HEK293 (cell line): Measurements from ENCODE around the gene PACRG.

Experiments used
- CTCF ChIA-PET: fragments of 350-600 bp; formaldehyde crosslinking; extraction: SDS; loops from one replicate; lab custom pipeline; 2021; ENCODE audit warnings: antibody characterized with exemption; lab: Yijun Ruan, JAX
- POLR2A ChIA-PET: fragments of 300-600 bp; formaldehyde crosslinking; extraction: SDS; loops from one replicate; lab custom pipeline; 2020; ENCODE audit warnings: antibody characterized with exemption, inconsistent platforms; lab: Yijun Ruan, JAX
- H3K27ac ChIP-seq: fragments of 200-500 bp; sonication (Bioruptor generic); 2 replicates; pipeline ENCODE4 v1.5.1; 2014; ENCODE audit warnings: low read depth, low read length, control low read depth, inconsistent platforms; ENCODE audit errors: extremely low read depth
- H3K36me3 ChIP-seq, 2 experiments: fragments of 200-500 bp in 1 of 2; sonication (Bioruptor generic) in 1 of 2; 1 replicate in 1 of 2; 2 replicates in 1 of 2; pipeline ENCODE4 v1.5.1; 2014 to 2017; ENCODE audit warnings: inconsistent platforms in 2 of 2, low read length in 2 of 2; ENCODE audit not compliant: control insufficient read depth in 2 of 2, insufficient read depth in 1 of 2
- H3K4me1 ChIP-seq: fragments of 200-500 bp; sonication (Bioruptor generic); 2 replicates; pipeline ENCODE4 v1.5.1; 2014; ENCODE audit warnings: mild to moderate bottlenecking, low read length, inconsistent platforms; ENCODE audit not compliant: control insufficient read depth, insufficient read depth
- H3K4me3 ChIP-seq: 2 replicates; pipeline ENCODE4 v1.5.1; 2011; ENCODE audit warnings: low read depth, mild to moderate bottlenecking, control low read depth, low read length, moderate library complexity
- H3K9me3 ChIP-seq: fragments of 200-500 bp; sonication (Bioruptor generic); 2 replicates; pipeline ENCODE4 v1.5.1; 2014; ENCODE audit warnings: low read depth, low read length, inconsistent platforms; ENCODE audit not compliant: control insufficient read depth, insufficient read depth
- BCL11B ChIP-seq: fragments of 450-650 bp; formaldehyde crosslinking; IDR thresholded peaks from 2 replicates; pipeline ENCODE4 v1.5.1; 2016; ENCODE audit warnings: low read depth, missing biosample characterization, missing genetic modification characterization
- GLI4 ChIP-seq: fragments of 450-650 bp; formaldehyde crosslinking; IDR thresholded peaks from 2 replicates; pipeline ENCODE4 v1.5.1; 2016; ENCODE audit warnings: missing biosample characterization, missing genetic modification characterization
- GLIS1 ChIP-seq: fragments of 450-650 bp; formaldehyde crosslinking; IDR thresholded peaks from 2 replicates; pipeline ENCODE4 v1.5.1; 2016; ENCODE audit warnings: missing biosample characterization, missing genetic modification characterization
- HOXD13 ChIP-seq: sonication (generic); formaldehyde crosslinking; IDR thresholded peaks from 2 replicates; pipeline ENCODE4 v1.8.0; 2022; ENCODE audit warnings: missing genetic modification reagents, borderline replicate concordance
- KLF1 ChIP-seq: fragments of 450-650 bp; formaldehyde crosslinking; IDR thresholded peaks from 2 replicates; pipeline ENCODE4 v1.5.1; 2016; ENCODE audit warnings: missing biosample characterization, missing genetic modification characterization
- MYNN ChIP-seq: fragments of 450-650 bp; formaldehyde crosslinking; IDR thresholded peaks from 2 replicates; pipeline ENCODE4 v1.5.1; 2016; ENCODE audit warnings: missing biosample characterization, missing genetic modification characterization, borderline replicate concordance
- TRIM28 ChIP-seq: IDR thresholded peaks from 2 replicates; pipeline ENCODE4 v1.6.1; 2011; ENCODE audit warnings: low read length, control low read depth, borderline replicate concordance
- ZBTB11 ChIP-seq: fragments of 450-650 bp; formaldehyde crosslinking; conservative IDR thresholded peaks from 2 replicates; pipeline ENCODE4 v1.5.1; 2016; ENCODE audit warnings: low read depth, missing biosample characterization, missing genetic modification characterization
- ZFHX2 ChIP-seq: fragments of 450-650 bp; formaldehyde crosslinking; conservative IDR thresholded peaks from 2 replicates; pipeline ENCODE4 v1.5.1; 2016; ENCODE audit warnings: missing biosample characterization, missing genetic modification characterization
- ZNF521 ChIP-seq: fragments of 450-650 bp; formaldehyde crosslinking; IDR thresholded peaks from 2 replicates; pipeline ENCODE4 v1.5.1; 2017; ENCODE audit warnings: missing biosample characterization, mild to moderate bottlenecking, missing genetic modification characterization
- ZNF654 ChIP-seq: fragments of 450-650 bp; formaldehyde crosslinking; IDR thresholded peaks from 2 replicates; pipeline ENCODE4 v1.5.1; 2016; ENCODE audit warnings: low read depth, missing biosample characterization, missing genetic modification characterization
- ZNF776 ChIP-seq: fragments of 450-650 bp; formaldehyde crosslinking; IDR thresholded peaks from 2 replicates; pipeline ENCODE4 v1.5.0; 2017; ENCODE audit warnings: missing biosample characterization, missing genetic modification characterization, borderline replicate concordance
- ZSCAN18 ChIP-seq: fragments of 450-650 bp; formaldehyde crosslinking; IDR thresholded peaks from 2 replicates; pipeline ENCODE4 v1.5.1; 2016; ENCODE audit warnings: missing biosample characterization, missing genetic modification characterization
- TF ChIP-seq, protein P1 (sequence below): fragments of 450-650 bp; formaldehyde crosslinking; IDR thresholded peaks from 2 replicates; pipeline ENCODE4 v1.5.1; 2016; ENCODE audit warnings: missing biosample characterization, missing genetic modification characterization
- TF ChIP-seq, protein P2 (sequence below): fragments of 450-650 bp; formaldehyde crosslinking; IDR thresholded peaks from 2 replicates; pipeline ENCODE4 v1.5.1; 2016; ENCODE audit warnings: missing biosample characterization, missing genetic modification characterization
- TF ChIP-seq, protein P3 (sequence below): fragments of 450-650 bp; formaldehyde crosslinking; IDR thresholded peaks from 2 replicates; pipeline ENCODE4 v1.5.1; 2016; ENCODE audit warnings: missing biosample characterization, missing genetic modification characterization
- TF ChIP-seq, protein P4 (sequence below): fragments of 450-650 bp; formaldehyde crosslinking; IDR thresholded peaks from 2 replicates; pipeline ENCODE4 v1.5.1; 2016; ENCODE audit warnings: missing biosample characterization, missing genetic modification characterization

The PACRG gene

GRCh38 chr6:163179721-163180120 is 451.9 kb downstream of the PACRG start (continued):
- no peak for TF ChIP-seq ZBTB11 (tag by site-specific recombination)

DNA sequence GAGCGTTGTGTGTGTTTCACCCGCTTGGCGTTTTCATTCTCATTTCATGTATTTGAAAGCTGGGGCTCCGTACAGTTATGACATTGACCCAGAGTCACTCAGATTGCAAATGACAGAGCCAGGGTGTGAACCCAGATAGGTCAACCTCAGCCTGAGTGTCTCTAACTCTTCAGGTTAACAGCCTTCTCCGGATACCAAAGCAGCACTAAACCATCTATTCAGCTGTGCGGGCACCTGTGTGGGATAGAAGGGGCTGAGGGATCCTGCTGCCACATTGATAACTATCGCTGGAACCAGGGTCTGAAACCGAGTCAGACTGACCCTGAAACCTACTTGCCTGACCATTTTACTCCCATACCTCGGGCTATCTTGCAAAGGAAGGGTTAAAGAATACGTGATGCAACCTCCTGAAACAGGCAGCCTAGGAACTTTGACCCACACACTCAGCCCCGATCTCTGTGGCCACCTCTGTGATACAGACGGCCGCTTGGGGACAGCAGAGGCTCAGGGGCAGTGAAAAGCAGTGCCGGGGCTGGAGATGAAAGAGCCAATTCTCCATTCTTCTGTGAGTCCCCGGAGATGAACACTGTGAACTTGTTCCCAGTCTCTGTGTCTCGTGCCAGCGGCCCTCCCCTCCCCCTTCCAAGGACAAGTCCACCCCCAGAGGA is 453.2 kb downstream of the PACRG start:
- no peak overlapping the region for H3K4me3 ChIP-seq
- TF ChIP-seq GLIS1 (tag by site-specific recombination) = no peak
- TF ChIP-seq, protein P1, sequence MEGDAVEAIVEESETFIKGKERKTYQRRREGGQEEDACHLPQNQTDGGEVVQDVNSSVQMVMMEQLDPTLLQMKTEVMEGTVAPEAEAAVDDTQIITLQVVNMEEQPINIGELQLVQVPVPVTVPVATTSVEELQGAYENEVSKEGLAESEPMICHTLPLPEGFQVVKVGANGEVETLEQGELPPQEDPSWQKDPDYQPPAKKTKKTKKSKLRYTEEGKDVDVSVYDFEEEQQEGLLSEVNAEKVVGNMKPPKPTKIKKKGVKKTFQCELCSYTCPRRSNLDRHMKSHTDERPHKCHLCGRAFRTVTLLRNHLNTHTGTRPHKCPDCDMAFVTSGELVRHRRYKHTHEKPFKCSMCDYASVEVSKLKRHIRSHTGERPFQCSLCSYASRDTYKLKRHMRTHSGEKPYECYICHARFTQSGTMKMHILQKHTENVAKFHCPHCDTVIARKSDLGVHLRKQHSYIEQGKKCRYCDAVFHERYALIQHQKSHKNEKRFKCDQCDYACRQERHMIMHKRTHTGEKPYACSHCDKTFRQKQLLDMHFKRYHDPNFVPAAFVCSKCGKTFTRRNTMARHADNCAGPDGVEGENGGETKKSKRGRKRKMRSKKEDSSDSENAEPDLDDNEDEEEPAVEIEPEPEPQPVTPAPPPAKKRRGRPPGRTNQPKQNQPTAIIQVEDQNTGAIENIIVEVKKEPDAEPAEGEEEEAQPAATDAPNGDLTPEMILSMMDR (tag by site-specific recombination) = peak; percentile 51; the same call in 1 of the 2 replicates
- peak; percentile 72 for TF ChIP-seq TRIM28
- no peak for TF ChIP-seq ZNF776 (tag by site-specific recombination)
- TF ChIP-seq ZNF654 (tag by site-specific recombination) = peak; percentile 55
- peak; percentile 92 for TF ChIP-seq HOXD13 (CRISPR knock-in tag)
- 0 out of 2 replicates have a peak, but pooled peaks have one; percentile 7 for TF ChIP-seq ZFHX2 (tag by site-specific recombination)
- H3K27ac ChIP-seq = no peak overlapping the region
- no peaks in the 10 kb centered on the region for H3K9me3 ChIP-seq
- H3K36me3 ChIP-seq = no peaks in the 10 kb centered on the region
- ChIA-PET POLR2A (no interaction called here), CTCF (interaction anchor here (0.6 to 0.8 kb wide), 2 partner anchors 11 to 386 kb away, joined by 3 to 4 read pairs; no protein-coding TSS in a partner anchor)
- no peaks in the 10 kb centered on the region for H3K4me1 ChIP-seq

GRCh38 chr6:163181666-163182180 is 453.9 kb downstream of the PACRG start:
- H3K9me3 ChIP-seq = no peaks in the 10 kb centered on the region
- POLR2A ChIA-PET = no interaction called here
- no peak overlapping the region for H3K4me3 ChIP-seq
- no peaks in the 10 kb centered on the region for H3K36me3 ChIP-seq
- H3K27ac ChIP-seq = no peak overlapping the region
- CTCF ChIA-PET = interaction anchor here (0.6 kb wide), 1 partner anchor 537 kb away, joined by 4 read pairs; no protein-coding TSS in a partner anchor
- H3K4me1 ChIP-seq = no peaks in the 10 kb centered on the region
- TF ChIP-seq MYNN (tag by site-specific recombination) = no peak
- no peak for TF ChIP-seq ZNF521 (tag by site-specific recombination)
- TF ChIP-seq, protein P2, sequence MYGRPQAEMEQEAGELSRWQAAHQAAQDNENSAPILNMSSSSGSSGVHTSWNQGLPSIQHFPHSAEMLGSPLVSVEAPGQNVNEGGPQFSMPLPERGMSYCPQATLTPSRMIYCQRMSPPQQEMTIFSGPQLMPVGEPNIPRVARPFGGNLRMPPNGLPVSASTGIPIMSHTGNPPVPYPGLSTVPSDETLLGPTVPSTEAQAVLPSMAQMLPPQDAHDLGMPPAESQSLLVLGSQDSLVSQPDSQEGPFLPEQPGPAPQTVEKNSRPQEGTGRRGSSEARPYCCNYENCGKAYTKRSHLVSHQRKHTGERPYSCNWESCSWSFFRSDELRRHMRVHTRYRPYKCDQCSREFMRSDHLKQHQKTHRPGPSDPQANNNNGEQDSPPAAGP (tag by site-specific recombination) = no peak
- TF ChIP-seq, protein P3, sequence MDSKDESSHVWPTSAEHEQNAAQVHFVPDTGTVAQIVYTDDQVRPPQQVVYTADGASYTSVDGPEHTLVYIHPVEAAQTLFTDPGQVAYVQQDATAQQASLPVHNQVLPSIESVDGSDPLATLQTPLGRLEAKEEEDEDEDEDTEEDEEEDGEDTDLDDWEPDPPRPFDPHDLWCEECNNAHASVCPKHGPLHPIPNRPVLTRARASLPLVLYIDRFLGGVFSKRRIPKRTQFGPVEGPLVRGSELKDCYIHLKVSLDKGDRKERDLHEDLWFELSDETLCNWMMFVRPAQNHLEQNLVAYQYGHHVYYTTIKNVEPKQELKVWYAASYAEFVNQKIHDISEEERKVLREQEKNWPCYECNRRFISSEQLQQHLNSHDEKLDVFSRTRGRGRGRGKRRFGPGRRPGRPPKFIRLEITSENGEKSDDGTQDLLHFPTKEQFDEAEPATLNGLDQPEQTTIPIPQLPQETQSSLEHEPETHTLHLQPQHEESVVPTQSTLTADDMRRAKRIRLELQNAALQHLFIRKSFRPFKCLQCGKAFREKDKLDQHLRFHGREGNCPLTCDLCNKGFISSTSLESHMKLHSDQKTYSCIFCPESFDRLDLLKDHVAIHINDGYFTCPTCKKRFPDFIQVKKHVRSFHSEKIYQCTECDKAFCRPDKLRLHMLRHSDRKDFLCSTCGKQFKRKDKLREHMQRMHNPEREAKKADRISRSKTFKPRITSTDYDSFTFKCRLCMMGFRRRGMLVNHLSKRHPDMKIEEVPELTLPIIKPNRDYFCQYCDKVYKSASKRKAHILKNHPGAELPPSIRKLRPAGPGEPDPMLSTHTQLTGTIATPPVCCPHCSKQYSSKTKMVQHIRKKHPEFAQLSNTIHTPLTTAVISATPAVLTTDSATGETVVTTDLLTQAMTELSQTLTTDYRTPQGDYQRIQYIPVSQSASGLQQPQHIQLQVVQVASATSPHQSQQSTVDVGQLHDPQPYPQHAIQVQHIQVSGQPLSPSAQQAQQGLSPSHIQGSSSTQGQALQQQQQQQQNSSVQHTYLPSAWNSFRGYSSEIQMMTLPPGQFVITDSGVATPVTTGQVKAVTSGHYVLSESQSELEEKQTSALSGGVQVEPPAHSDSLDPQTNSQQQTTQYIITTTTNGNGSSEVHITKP (tag by site-specific recombination) = no peak
- TF ChIP-seq ZSCAN18 (tag by site-specific recombination) = no peak
- TF ChIP-seq, protein P4, sequence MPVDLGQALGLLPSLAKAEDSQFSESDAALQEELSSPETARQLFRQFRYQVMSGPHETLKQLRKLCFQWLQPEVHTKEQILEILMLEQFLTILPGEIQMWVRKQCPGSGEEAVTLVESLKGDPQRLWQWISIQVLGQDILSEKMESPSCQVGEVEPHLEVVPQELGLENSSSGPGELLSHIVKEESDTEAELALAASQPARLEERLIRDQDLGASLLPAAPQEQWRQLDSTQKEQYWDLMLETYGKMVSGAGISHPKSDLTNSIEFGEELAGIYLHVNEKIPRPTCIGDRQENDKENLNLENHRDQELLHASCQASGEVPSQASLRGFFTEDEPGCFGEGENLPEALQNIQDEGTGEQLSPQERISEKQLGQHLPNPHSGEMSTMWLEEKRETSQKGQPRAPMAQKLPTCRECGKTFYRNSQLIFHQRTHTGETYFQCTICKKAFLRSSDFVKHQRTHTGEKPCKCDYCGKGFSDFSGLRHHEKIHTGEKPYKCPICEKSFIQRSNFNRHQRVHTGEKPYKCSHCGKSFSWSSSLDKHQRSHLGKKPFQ (tag by site-specific recombination) = no peak
- no peak for TF ChIP-seq GLI4 (tag by site-specific recombination)
- no peak for TF ChIP-seq KLF1
- no peak for TF ChIP-seq BCL11B (tag by site-specific recombination)
